Right cardiac atrium (tissue), 5 donors: ENCODE measurements around the gene CEACAM16. TPM values are rescaled to one million over a fixed set of nuclear protein-coding genes. Genes with fewer than 3 reads are reported as not detected.

Experiments
- ATAC-seq, 2 donors: fragments of 200-7000 bp; cut with Tn5 transposase; one replicate each; pipeline versions ENCODE4 v1.8.0 to v1.9.1; 2020; ENCODE audit warnings: moderate library complexity in 2 of 2, mild to moderate bottlenecking in 1 of 2
- DNase-seq, 3 donors: peaks; one replicate each; pipeline ENCODE4 v3.0.0-alpha.2; 2020
- H3K27ac ChIP-seq: one replicate; pipeline ENCODE4 v1.5.1; 2013; ENCODE audit warnings: mild to moderate bottlenecking, low read length, control low read depth, moderate library complexity
- H3K27me3 ChIP-seq: one replicate; pipeline ENCODE4 v1.6.1; 2013; ENCODE audit not compliant: control insufficient read depth, insufficient read depth
- H3K4me1 ChIP-seq: one replicate; pipeline ENCODE4 v1.6.1; 2013; ENCODE audit warnings: low read length; ENCODE audit not compliant: control insufficient read depth, insufficient read depth
- H3K4me3 ChIP-seq: one replicate; pipeline ENCODE4 v1.5.1; 2013; ENCODE audit warnings: low read length, control low read depth
- H3K9me3 ChIP-seq: one replicate; pipeline ENCODE4 v1.6.1; 2013; ENCODE audit warnings: low read length; ENCODE audit not compliant: control insufficient read depth
- WGBS: extraction: QIAGEN DNeasy Blood & Tissue Kit; methylation state at CpG from one replicate; pipeline ENCODE4 v1.1.7; 2013; 5-methylcytosine and 5-hydroxymethylcytosine counted together
- intact Hi-C, 4 donors: fragments of 100-400 bp; cut with DNase I; formaldehyde crosslinking; loops; one replicate each; pipeline versions ENCODE4 v1.11.0 to v1.14.0; 2022 to 2023
- microRNA-seq, 2 donors: library from miRNA; unstranded; fragments of <30 nt; microRNA quantifications; one replicate each; pipeline ENCODE4 v1.2.0, GENCODE V29; 2020 to 2021
- polyA plus RNA-seq: library from polyadenylated mRNA; stranded (reverse); fragments of 200-250 nt; gene quantifications from one replicate; pipeline ENCODE4 v1.2.3, GENCODE V29; 2013
- total RNA-seq, 4 donors: library from RNA; stranded (reverse); fragmentation: NEBNext Ultra II Directional; extraction: Animal tissue kit (Norgen Biotek cat#: 25700); gene quantifications; one replicate each; pipeline ENCODE4 v1.2.1, GENCODE V29; 2021
- donor health status: healthy with polysubstance abuse.
- donor health status: DM: no; HTN: yes; CAD: no.
- donor health status: DM: no; HTN: no; CAD: no.
- donor health status: DM: no; HTN: yes; CAD: no; lungs with severe emphysema.
- donor health status: DM: yes; HTN: yes; CAD: no.

Gene CEACAM16
- total and polyA plus RNA-seq, 5 donors: not detected

GRCh38 chr19:44756089-44756562, 57.2 kb downstream of the CEACAM16 start:
- peak in 1 of 3 donors; percentile 58 for DNase-seq
- peak overlapping the region; percentile 54 for H3K27ac ChIP-seq
- intact Hi-C loops: no loop called here
- peaks cover 24% of the 10 kb centered on the region for H3K4me1 ChIP-seq
- ATAC-seq: no peak
- no peak overlapping the region for H3K4me3 ChIP-seq
- H3K9me3 ChIP-seq: no peaks in the 10 kb centered on the region
- 88% methylated on average over 7 of the region's 7 CpGs for WGBS
- H3K27me3 ChIP-seq: no peaks in the 10 kb centered on the region

DNA sequence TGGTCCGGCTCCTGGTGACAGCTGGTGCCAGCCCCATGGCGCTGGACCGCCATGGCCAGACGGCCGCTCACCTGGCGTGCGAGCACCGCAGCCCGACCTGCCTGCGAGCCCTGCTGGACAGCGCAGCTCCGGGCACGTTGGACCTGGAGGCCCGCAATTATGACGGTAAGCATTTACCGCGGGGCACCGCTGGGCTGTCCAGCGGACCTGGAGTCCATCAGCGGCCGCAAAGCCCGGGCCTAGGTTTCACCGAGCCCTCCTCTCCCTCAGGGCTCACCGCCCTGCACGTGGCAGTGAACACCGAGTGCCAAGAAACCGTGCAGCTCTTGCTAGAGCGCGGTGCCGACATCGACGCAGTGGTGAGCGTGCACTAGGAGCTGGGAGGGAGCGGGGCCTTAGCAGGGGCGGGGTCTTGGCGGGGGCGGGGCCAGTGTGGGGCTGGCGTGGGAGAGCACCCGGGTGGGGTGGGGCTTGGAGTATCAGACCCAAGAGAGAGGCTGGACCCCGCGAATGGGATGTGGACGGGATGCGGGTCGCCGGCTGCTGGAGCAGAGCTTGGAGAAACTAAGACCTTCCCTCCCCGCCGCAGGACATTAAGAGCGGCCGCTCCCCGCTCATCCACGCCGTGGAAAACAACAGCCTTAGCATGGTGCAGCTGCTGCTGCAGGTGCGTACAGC, 58.2 kb downstream of the CEACAM16 start:
- intact Hi-C loops: no loop called here
- no peaks in the 10 kb centered on the region for H3K27me3 ChIP-seq
- DNase-seq (peak; percentile 87 to 94 (median 91)), ATAC-seq (peak; percentile 63 to 67)
- no peaks in the 10 kb centered on the region for H3K9me3 ChIP-seq
- peak overlapping the region; percentile 82 for H3K27ac ChIP-seq
- WGBS: 35% methylated on average over 53 of the region's 53 CpGs
- peak overlapping the region; percentile 25 for H3K4me3 ChIP-seq
- peaks cover 23% of the 10 kb centered on the region for H3K4me1 ChIP-seq

DNA sequence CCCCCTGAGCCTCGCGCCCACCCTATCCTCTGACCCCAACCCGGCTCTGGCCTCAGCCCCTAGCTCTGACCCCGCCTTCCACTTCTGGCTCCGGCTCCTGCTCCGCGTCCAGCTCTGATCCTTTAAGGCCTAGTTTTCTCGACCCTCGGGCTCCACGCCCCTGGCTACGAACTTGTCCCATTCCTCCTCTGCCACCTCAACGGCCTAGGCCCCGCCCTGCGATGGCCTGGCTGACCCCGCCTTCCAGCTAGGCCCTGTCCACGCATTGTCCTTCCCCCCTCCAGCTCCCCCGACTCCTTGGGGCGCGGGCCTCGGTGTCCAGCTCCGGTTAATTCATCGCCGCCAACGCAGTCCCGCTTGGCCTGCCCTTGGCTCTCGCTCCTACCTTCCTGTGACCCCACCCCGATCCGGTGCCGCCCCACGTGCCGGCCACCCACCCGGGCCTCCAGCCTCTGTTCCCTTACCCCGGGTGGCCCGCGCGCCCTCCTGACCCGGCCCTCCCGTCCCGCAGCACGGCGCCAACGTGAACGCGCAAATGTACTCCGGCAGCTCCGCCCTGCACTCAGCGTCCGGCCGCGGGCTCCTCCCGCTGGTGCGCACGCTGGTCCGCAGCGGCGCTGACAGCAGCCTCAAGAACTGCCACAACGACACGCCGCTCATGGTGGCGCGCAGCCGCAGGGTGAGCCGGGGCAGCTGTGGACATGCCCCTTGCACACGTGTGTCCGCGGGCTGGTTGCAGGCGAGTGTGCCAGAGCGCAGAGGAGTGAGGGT, 59.0 kb downstream of the CEACAM16 start:
- no peaks in the 10 kb centered on the region for H3K27me3 ChIP-seq
- H3K27ac ChIP-seq: peak overlapping the region; percentile 82
- no peaks in the 10 kb centered on the region for H3K9me3 ChIP-seq
- WGBS: 12% methylated on average over 68 of the region's 68 CpGs
- intact Hi-C loops: no loop called here
- ATAC-seq: peak; percentile 67 to 70
- peaks cover 19% of the 10 kb centered on the region for H3K4me1 ChIP-seq
- peak overlapping the region; percentile 25 for H3K4me3 ChIP-seq
- peak; percentile 90 to 96 (median 95) for DNase-seq

- peak in 1 of 2 donors; percentile 1 for ATAC-seq
- H3K4me1 ChIP-seq: peaks cover 19% of the 10 kb centered on the region
- peak in 2 of 3 donors; percentile 77 to 78 for DNase-seq
- intact Hi-C loops: no loop called here
- no peaks in the 10 kb centered on the region for H3K9me3 ChIP-seq
- H3K27ac ChIP-seq: peak overlapping the region; percentile 1
- no peaks in the 10 kb centered on the region for H3K27me3 ChIP-seq
- WGBS: 49% methylated on average over 9 of the region's 9 CpGs
- H3K4me3 ChIP-seq: no peak overlapping the region
These were observed 59.6 kb downstream of the CEACAM16 start for GRCh38 chr19:44758596-44758995.

GRCh38 chr19:44759083-44759804, 60.3 kb downstream of the CEACAM16 start:
- ATAC-seq (no peak), DNase-seq (peak in 1 of 3 donors; percentile 63)
- no peaks in the 10 kb centered on the region for H3K9me3 ChIP-seq
- H3K4me1 ChIP-seq: peaks cover 19% of the 10 kb centered on the region
- intact Hi-C loops: no loop called here
- WGBS: 81% methylated on average over 10 of the region's 10 CpGs
- H3K4me3 ChIP-seq: no peak overlapping the region
- no peak overlapping the region for H3K27ac ChIP-seq
- no peaks in the 10 kb centered on the region for H3K27me3 ChIP-seq

Small RNAs within 50 kb of the gene (microRNA-seq; reads per million reads assigned to microRNA genes)
- gene MIR4531 (0 reads per million in 2 donors), gene MIR8085 (0 reads per million in 2 donors)

Other genes with a start within 250 kb of the CEACAM16 start
- gene ZNF180, start 198.6 kb upstream of the CEACAM16 start, total RNA-seq: 1 to 10 TPM; 5.3 to 6.5 (median 6.0) TPM
- 2.6 TPM for gene ZNF180, start 198.6 kb upstream of the CEACAM16 start, polyA plus RNA-seq
- not detected for gene CEACAM20, start 169.5 kb upstream of the CEACAM16 start, total RNA-seq
- not detected for gene CEACAM20, start 169.5 kb upstream of the CEACAM16 start, polyA plus RNA-seq
- not detected for gene IGSF23, start 85.6 kb upstream of the CEACAM16 start, total RNA-seq
- gene IGSF23, start 85.6 kb upstream of the CEACAM16 start, polyA plus RNA-seq: not detected
- gene PVR, start 55.2 kb upstream of the CEACAM16 start, total RNA-seq: 10 to 100 TPM; 25.0 to 44.8 (median 33.9) TPM
- 27.3 TPM for gene PVR, start 55.2 kb upstream of the CEACAM16 start, polyA plus RNA-seq
- 1 to 10 TPM; 1.8 to 6.1 (median 2.3) TPM for gene CEACAM19, start 27.7 kb upstream of the CEACAM16 start, total RNA-seq
- gene CEACAM19, start 27.7 kb upstream of the CEACAM16 start, polyA plus RNA-seq: 4.4 TPM
- gene BCL3, start 49.6 kb downstream of the CEACAM16 start, total RNA-seq: 10 to 100 TPM; 14.9 to 39.4 (median 17.9) TPM
- gene BCL3, start 49.6 kb downstream of the CEACAM16 start, polyA plus RNA-seq: 25.8 TPM
- gene CBLC, start 78.7 kb downstream of the CEACAM16 start, total RNA-seq: not detected
- not detected for gene CBLC, start 78.7 kb downstream of the CEACAM16 start, polyA plus RNA-seq
- gene BCAM, start 110.0 kb downstream of the CEACAM16 start, total RNA-seq: 100 to 1,000 TPM in 1 of 4 donors, 10 to 100 TPM in 3; 69.9 to 130 (median 80.1) TPM
- 107 TPM for gene BCAM, start 110.0 kb downstream of the CEACAM16 start, polyA plus RNA-seq
- 100 to 1,000 TPM in 1 of 4 donors, 10 to 100 TPM in 3; 47.8 to 106 (median 57.5) TPM for gene NECTIN2, start 147.1 kb downstream of the CEACAM16 start, total RNA-seq
- 44.2 TPM for gene NECTIN2, start 147.1 kb downstream of the CEACAM16 start, polyA plus RNA-seq
- 10 to 100 TPM; 36.7 to 51.4 (median 46.8) TPM for gene TOMM40, start 192.1 kb downstream of the CEACAM16 start, total RNA-seq
- gene TOMM40, start 192.1 kb downstream of the CEACAM16 start, polyA plus RNA-seq: 38.5 TPM
- gene APOE, start 206.6 kb downstream of the CEACAM16 start, total RNA-seq: 10 to 100 TPM; 28.6 to 86.2 (median 82.2) TPM
- 109 TPM for gene APOE, start 206.6 kb downstream of the CEACAM16 start, polyA plus RNA-seq
- gene APOC1, start 215.5 kb downstream of the CEACAM16 start, total RNA-seq: 1 to 10 TPM; 3.1 to 10.0 (median 6.2) TPM
- 15.4 TPM for gene APOC1, start 215.5 kb downstream of the CEACAM16 start, polyA plus RNA-seq
- not detected for gene APOC4, start 243.1 kb downstream of the CEACAM16 start, total RNA-seq
- gene APOC4, start 243.1 kb downstream of the CEACAM16 start, polyA plus RNA-seq: not detected
- not detected for gene APOC2, start 246.9 kb downstream of the CEACAM16 start, total RNA-seq
- 0.68 TPM for gene APOC2, start 246.9 kb downstream of the CEACAM16 start, polyA plus RNA-seq